ENCODE data around the gene PFDN1. TPM values are rescaled to one million over a fixed set of nuclear protein-coding genes. Genes with fewer than 3 reads are reported as not detected.

The PFDN1 gene
- total and polyA plus RNA-seq, 4 donors, result 14.0 to 30.8 (median 20.7) TPM

DNA sequence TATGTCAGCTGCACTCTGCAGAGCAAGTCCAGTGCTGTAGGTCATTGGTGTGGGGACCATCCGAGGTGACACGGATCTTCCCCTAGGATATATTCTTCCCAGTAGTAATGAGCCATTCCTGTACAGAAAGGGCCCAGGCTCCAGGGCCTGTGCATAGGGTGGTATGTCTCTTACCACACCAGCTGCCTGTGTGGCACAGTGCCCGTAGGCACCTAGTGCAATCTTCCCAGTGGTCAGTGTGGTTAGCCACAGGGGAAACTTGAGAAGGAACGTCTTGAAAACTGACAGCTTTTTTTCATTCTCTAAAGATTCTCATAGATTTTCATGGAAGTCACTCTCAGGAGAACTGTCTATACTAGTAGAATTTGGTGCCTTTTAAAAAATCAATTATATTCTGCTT lies 88.1 kb downstream of the PFDN1 start:
- DNase-seq (ENCODE audit: low spot score), result no peak
- WGBS, result 85% methylated on average over 4 of the region's 4 CpGs
- Histone ChIP-seq H3K36me3 (ENCODE audit: control insufficient read depth in 4 of 4, insufficient read depth in 3 of 4, low read depth in 1 of 4, low read length in 3 of 4) (no peaks in the 10 kb centered on the region), H3K9ac (ENCODE audit: low read depth in 1 of 2, low read length in 2 of 2) (no peak overlapping the region), H3K4me1 (ENCODE audit: control insufficient read depth in 4 of 4, insufficient read depth in 4 of 4, low read length in 3 of 4) (peaks cover 8 to 20% (median 18%) of the 10 kb centered on the region in 4 donors), H3K9me3 (ENCODE audit: control insufficient read depth in 4 of 4, low read length in 3 of 4) (no peaks in the 10 kb centered on the region), H3K27me3 (ENCODE audit: control insufficient read depth in 4 of 4, insufficient read depth in 4 of 4, low read length in 3 of 4) (no peaks in the 10 kb centered on the region), H3K4me3 (ENCODE audit: low read depth in 1 of 3, low read length in 3 of 3) (no peak overlapping the region), H3K27ac (ENCODE audit: low read depth in 1 of 2, low read length in 2 of 2) (no peak overlapping the region)
- no peak for TF ChIP-seq MAX (IDR thresholded peaks at IDR 0.05)
- no peak for TF ChIP-seq HNF4A (conservative IDR thresholded peaks at IDR 0.05)
- TF ChIP-seq, protein P1, sequence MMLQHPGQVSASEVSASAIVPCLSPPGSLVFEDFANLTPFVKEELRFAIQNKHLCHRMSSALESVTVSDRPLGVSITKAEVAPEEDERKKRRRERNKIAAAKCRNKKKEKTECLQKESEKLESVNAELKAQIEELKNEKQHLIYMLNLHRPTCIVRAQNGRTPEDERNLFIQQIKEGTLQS (IDR thresholded peaks at IDR 0.05), result no peak
- TF ChIP-seq, protein P2, sequence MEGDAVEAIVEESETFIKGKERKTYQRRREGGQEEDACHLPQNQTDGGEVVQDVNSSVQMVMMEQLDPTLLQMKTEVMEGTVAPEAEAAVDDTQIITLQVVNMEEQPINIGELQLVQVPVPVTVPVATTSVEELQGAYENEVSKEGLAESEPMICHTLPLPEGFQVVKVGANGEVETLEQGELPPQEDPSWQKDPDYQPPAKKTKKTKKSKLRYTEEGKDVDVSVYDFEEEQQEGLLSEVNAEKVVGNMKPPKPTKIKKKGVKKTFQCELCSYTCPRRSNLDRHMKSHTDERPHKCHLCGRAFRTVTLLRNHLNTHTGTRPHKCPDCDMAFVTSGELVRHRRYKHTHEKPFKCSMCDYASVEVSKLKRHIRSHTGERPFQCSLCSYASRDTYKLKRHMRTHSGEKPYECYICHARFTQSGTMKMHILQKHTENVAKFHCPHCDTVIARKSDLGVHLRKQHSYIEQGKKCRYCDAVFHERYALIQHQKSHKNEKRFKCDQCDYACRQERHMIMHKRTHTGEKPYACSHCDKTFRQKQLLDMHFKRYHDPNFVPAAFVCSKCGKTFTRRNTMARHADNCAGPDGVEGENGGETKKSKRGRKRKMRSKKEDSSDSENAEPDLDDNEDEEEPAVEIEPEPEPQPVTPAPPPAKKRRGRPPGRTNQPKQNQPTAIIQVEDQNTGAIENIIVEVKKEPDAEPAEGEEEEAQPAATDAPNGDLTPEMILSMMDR (IDR thresholded peaks at IDR 0.05; ENCODE audit: low read depth, low read length, missing input control), result no peak
- TF ChIP-seq JUND (IDR thresholded peaks at IDR 0.05), result no peak
- no peak for TF ChIP-seq EGR1 (IDR thresholded peaks at IDR 0.05; ENCODE audit: low read depth in 2 of 2)
- no peak for TF ChIP-seq HNF4G (IDR thresholded peaks at IDR 0.05)
- TF ChIP-seq FOXA2 (IDR thresholded peaks at IDR 0.05), result no peak
- TF ChIP-seq RXRA (IDR thresholded peaks at IDR 0.05), result no peak
- no peak for TF ChIP-seq SP1 (IDR thresholded peaks at IDR 0.05)
- TF ChIP-seq YY1 (IDR thresholded peaks at IDR 0.05), result no peak

GRCh38 chr5:140213370-140213983 lies 89.4 kb downstream of the PFDN1 start:
- Histone ChIP-seq H3K27ac (ENCODE audit: low read depth in 1 of 2, low read length in 2 of 2) (no peak overlapping the region), H3K4me1 (ENCODE audit: control insufficient read depth in 4 of 4, insufficient read depth in 4 of 4, low read length in 3 of 4) (peaks cover 2 to 7% (median 5%) of the 10 kb centered on the region in 4 donors), H3K27me3 (ENCODE audit: control insufficient read depth in 4 of 4, insufficient read depth in 4 of 4, low read length in 3 of 4) (no peaks in the 10 kb centered on the region), H3K9me3 (ENCODE audit: control insufficient read depth in 4 of 4, low read length in 3 of 4) (no peaks in the 10 kb centered on the region), H3K4me3 (ENCODE audit: low read depth in 1 of 3, low read length in 3 of 3) (no peak overlapping the region), H3K36me3 (ENCODE audit: control insufficient read depth in 4 of 4, insufficient read depth in 3 of 4, low read depth in 1 of 4, low read length in 3 of 4) (no peaks in the 10 kb centered on the region), H3K9ac (ENCODE audit: low read depth in 1 of 2, low read length in 2 of 2) (no peak overlapping the region)
- 99% methylated on average over 1 of the region's 1 CpG for WGBS
- no peak for TF ChIP-seq FOXA1 (IDR thresholded peaks at IDR 0.05)
- TF ChIP-seq RAD21 (IDR thresholded peaks at IDR 0.05), result no peak
- TF ChIP-seq SP1 (IDR thresholded peaks at IDR 0.05), result no peak
- no peak for TF ChIP-seq NR2F2 (IDR thresholded peaks at IDR 0.05)
- TF ChIP-seq, protein P2 (IDR thresholded peaks at IDR 0.05; ENCODE audit: low read depth, low read length, missing input control), result no peak
- TF ChIP-seq HNF4G (IDR thresholded peaks at IDR 0.05), result no peak
- TF ChIP-seq YY1 (IDR thresholded peaks at IDR 0.05), result no peak
- TF ChIP-seq EGR1 (IDR thresholded peaks at IDR 0.05; ENCODE audit: low read depth in 2 of 2), result no peak
- no peak for TF ChIP-seq GABPA (IDR thresholded peaks at IDR 0.05 in 1 of 2, conservative IDR thresholded peaks at IDR 0.05 in 1 of 2)
- TF ChIP-seq JUND (IDR thresholded peaks at IDR 0.05), result no peak
- TF ChIP-seq, protein P1 (IDR thresholded peaks at IDR 0.05), result no peak
- no peak for DNase-seq (ENCODE audit: low spot score)
